Duodenal mucosa (tissue), 2 donors: ENCODE measurements around the gene SLC7A6.

Experiments used
- H3K27ac ChIP-seq: one replicate; pipeline ENCODE4 v1.7.0; 2013; ENCODE audit warnings: low read depth, low read length
- H3K27me3 ChIP-seq, 2 donors: one replicate each; pipeline ENCODE4 v1.7.0; 2013; ENCODE audit warnings: low read length in 2 of 2, control low read depth in 1 of 2; ENCODE audit not compliant: insufficient read depth in 2 of 2, control insufficient read depth in 1 of 2
- H3K36me3 ChIP-seq, 2 donors: one replicate each; pipeline ENCODE4 v1.7.0; 2013; ENCODE audit warnings: low read length in 2 of 2, control low read depth in 1 of 2; ENCODE audit not compliant: insufficient read depth in 2 of 2, control insufficient read depth in 1 of 2
- H3K4me1 ChIP-seq, 2 donors: one replicate each; pipeline ENCODE4 v1.7.0; 2013; ENCODE audit warnings: low read length in 2 of 2, control low read depth in 1 of 2; ENCODE audit not compliant: insufficient read depth in 2 of 2, control insufficient read depth in 1 of 2
- H3K4me3 ChIP-seq, 2 donors: one replicate each; pipeline ENCODE4 v1.7.0; 2013; ENCODE audit warnings: low read length in 2 of 2, low read depth in 1 of 2
- H3K9ac ChIP-seq, 2 donors: one replicate each; pipeline ENCODE4 v1.7.0; 2013; ENCODE audit warnings: low read length in 2 of 2, low read depth in 1 of 2
- H3K9me3 ChIP-seq, 2 donors: one replicate each; pipeline ENCODE4 v1.7.0; 2013; ENCODE audit warnings: low read length in 2 of 2, control low read depth in 1 of 2; ENCODE audit not compliant: control insufficient read depth in 1 of 2

The SLC7A6 gene

GRCh38 chr16:68297908-68298307, 33.6 kb downstream of the SLC7A6 start:
- Histone ChIP-seq H3K27me3 (no peaks in the 10 kb centered on the region), H3K27ac (no peak overlapping the region), H3K4me3 (no peak overlapping the region), H3K9ac (no peak overlapping the region), H3K4me1 (peaks cover 0 to 4% of the 10 kb centered on the region in 2 donors), H3K36me3 (peaks cover 59 to 93% of the 10 kb centered on the region in 2 donors), H3K9me3 (no peaks in the 10 kb centered on the region)

- no peak overlapping the region for H3K27ac ChIP-seq
- no peaks in the 10 kb centered on the region for H3K27me3 ChIP-seq
- peaks cover 61 to 93% of the 10 kb centered on the region in 2 donors for H3K36me3 ChIP-seq
- H3K4me1 ChIP-seq: peaks cover 0 to 4% of the 10 kb centered on the region in 2 donors
- no peak overlapping the region for H3K4me3 ChIP-seq
- H3K9me3 ChIP-seq: no peaks in the 10 kb centered on the region
- no peak overlapping the region for H3K9ac ChIP-seq
Observed at GRCh38 chr16:68298312-68298711, 34.0 kb downstream of the SLC7A6 start.

GRCh38 chr16:68298907-68299561, 34.7 kb downstream of the SLC7A6 start:
- Histone ChIP-seq H3K36me3 (peaks cover 65 to 94% of the 10 kb centered on the region in 2 donors), H3K27ac (no peak overlapping the region)

GRCh38 chr16:68299571-68300453, 35.5 kb downstream of the SLC7A6 start:
- no peak overlapping the region for H3K9ac ChIP-seq
- H3K36me3 ChIP-seq: peaks cover 65 to 94% of the 10 kb centered on the region in 2 donors
- no peak overlapping the region for H3K27ac ChIP-seq
- peaks cover 0 to 4% of the 10 kb centered on the region in 2 donors for H3K4me1 ChIP-seq
- H3K27me3 ChIP-seq: no peaks in the 10 kb centered on the region
- H3K9me3 ChIP-seq: no peaks in the 10 kb centered on the region
- no peak overlapping the region for H3K4me3 ChIP-seq

More at GRCh38 chr16:68298907-68299561, 34.7 kb downstream of the SLC7A6 start:
- peaks cover 0 to 4% of the 10 kb centered on the region in 2 donors for H3K4me1 ChIP-seq
- H3K27me3 ChIP-seq: no peaks in the 10 kb centered on the region
- H3K4me3 ChIP-seq: no peak overlapping the region
- H3K9ac ChIP-seq: no peak overlapping the region
- H3K9me3 ChIP-seq: no peaks in the 10 kb centered on the region

GRCh38 chr16:68300734-68301459, 36.6 kb downstream of the SLC7A6 start:
- Histone ChIP-seq H3K36me3 (peaks cover 64 to 94% of the 10 kb centered on the region in 2 donors), H3K27ac (no peak overlapping the region), H3K9ac (no peak overlapping the region), H3K27me3 (no peaks in the 10 kb centered on the region), H3K4me1 (peaks cover 0 to 4% of the 10 kb centered on the region in 2 donors), H3K4me3 (no peak overlapping the region), H3K9me3 (no peaks in the 10 kb centered on the region)

- Histone ChIP-seq H3K9ac (no peak overlapping the region), H3K4me1 (peaks cover 16 to 17% of the 10 kb centered on the region in 2 donors), H3K4me3 (no peak overlapping the region), H3K27me3 (no peaks in the 10 kb centered on the region), H3K9me3 (no peaks in the 10 kb centered on the region), H3K36me3 (peaks cover 27 to 56% of the 10 kb centered on the region in 2 donors), H3K27ac (no peak overlapping the region)
Observed at GRCh38 chr16:68306633-68307032, 42.3 kb downstream of the SLC7A6 start.

GRCh38 chr16:68309799-68310198, 45.5 kb downstream of the SLC7A6 start:
- Histone ChIP-seq H3K36me3 (peaks cover 14 to 31% of the 10 kb centered on the region in 2 donors), H3K27ac (no peak overlapping the region)

GRCh38 chr16:68310437-68310773, 46.1 kb downstream of the SLC7A6 start:
- Histone ChIP-seq H3K36me3 (peaks cover 11 to 25% of the 10 kb centered on the region in 2 donors), H3K4me3 (peak overlapping the region; percentile 99 to 100), H3K4me1 (peaks cover 20 to 23% of the 10 kb centered on the region in 2 donors), H3K9me3 (no peaks in the 10 kb centered on the region), H3K27me3 (no peaks in the 10 kb centered on the region), H3K27ac (peak overlapping the region; percentile 73), H3K9ac (peak overlapping the region; percentile 93 to 97)

More at GRCh38 chr16:68309799-68310198, 45.5 kb downstream of the SLC7A6 start:
- H3K9me3 ChIP-seq: no peaks in the 10 kb centered on the region
- H3K27me3 ChIP-seq: no peaks in the 10 kb centered on the region
- H3K4me1 ChIP-seq: peaks cover 20 to 23% of the 10 kb centered on the region in 2 donors
- H3K4me3 ChIP-seq: peak overlapping the region; percentile 99 to 100
- peak overlapping the region; percentile 93 to 97 for H3K9ac ChIP-seq

GRCh38 chr16:68310774-68311511, 46.6 kb downstream of the SLC7A6 start, which contains the start of the genes PRMT7 and SLC7A6OS:
TSS of gene PRMT7 (plus strand) at chr16:68311019. CDS start at chr16:68315980, 4,961 bp downstream.
TSS of gene SLC7A6OS (minus strand) at chr16:68310946. CDS start at chr16:68310926, 20 bp downstream.
- H3K36me3 ChIP-seq: peaks cover 13 to 22% of the 10 kb centered on the region in 2 donors
- peak within 1 kb of the TSS; percentile 73 for H3K27ac ChIP-seq
- peak within 1 kb of the TSS; percentile 99 to 100 for H3K4me3 ChIP-seq
- peak within 1 kb of the TSS; percentile 93 to 97 for H3K9ac ChIP-seq
- no peaks in the 10 kb centered on the region for H3K9me3 ChIP-seq
- no peaks in the 10 kb centered on the region for H3K27me3 ChIP-seq
- H3K4me1 ChIP-seq: peaks cover 20 to 23% of the 10 kb centered on the region in 2 donors
